Measurements from ENCODE around the gene SKIC2.

DNA sequence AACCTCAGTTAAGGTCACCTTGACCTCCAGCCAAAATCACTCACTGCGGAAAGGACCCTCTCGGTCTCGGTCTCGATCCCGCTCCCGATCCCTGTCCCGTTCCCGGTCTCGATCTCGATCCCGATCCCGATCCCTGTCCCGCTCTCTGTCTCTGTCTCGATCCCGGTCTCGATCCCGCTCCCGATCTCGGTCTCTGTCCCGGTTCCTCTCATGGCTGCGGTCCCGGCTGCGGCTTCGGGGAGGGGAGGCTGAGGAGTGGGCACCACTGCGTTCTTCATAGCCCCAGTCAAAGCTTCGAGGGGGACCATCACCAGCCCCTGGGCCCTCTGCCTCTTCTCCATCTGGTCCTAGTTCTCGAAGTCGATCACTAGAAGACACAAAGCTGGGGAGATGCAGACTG is 4.5 kb upstream of the SKIC2 start:
- TF ChIP-seq, protein P1, sequence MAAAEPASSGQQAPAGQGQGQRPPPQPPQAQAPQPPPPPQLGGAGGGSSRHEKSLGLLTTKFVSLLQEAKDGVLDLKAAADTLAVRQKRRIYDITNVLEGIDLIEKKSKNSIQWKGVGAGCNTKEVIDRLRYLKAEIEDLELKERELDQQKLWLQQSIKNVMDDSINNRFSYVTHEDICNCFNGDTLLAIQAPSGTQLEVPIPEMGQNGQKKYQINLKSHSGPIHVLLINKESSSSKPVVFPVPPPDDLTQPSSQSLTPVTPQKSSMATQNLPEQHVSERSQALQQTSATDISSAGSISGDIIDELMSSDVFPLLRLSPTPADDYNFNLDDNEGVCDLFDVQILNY (CRISPR knock-in tag; IDR thresholded peaks at IDR 0.05), result no peak
- no peak for TF ChIP-seq CREB1 (CRISPR knock-in tag; IDR thresholded peaks at IDR 0.05)
- TF ChIP-seq NR3C1 (CRISPR knock-in tag; conservative IDR thresholded peaks at IDR 0.05; ENCODE audit: low read depth), result no peak
- TF ChIP-seq, protein P2, sequence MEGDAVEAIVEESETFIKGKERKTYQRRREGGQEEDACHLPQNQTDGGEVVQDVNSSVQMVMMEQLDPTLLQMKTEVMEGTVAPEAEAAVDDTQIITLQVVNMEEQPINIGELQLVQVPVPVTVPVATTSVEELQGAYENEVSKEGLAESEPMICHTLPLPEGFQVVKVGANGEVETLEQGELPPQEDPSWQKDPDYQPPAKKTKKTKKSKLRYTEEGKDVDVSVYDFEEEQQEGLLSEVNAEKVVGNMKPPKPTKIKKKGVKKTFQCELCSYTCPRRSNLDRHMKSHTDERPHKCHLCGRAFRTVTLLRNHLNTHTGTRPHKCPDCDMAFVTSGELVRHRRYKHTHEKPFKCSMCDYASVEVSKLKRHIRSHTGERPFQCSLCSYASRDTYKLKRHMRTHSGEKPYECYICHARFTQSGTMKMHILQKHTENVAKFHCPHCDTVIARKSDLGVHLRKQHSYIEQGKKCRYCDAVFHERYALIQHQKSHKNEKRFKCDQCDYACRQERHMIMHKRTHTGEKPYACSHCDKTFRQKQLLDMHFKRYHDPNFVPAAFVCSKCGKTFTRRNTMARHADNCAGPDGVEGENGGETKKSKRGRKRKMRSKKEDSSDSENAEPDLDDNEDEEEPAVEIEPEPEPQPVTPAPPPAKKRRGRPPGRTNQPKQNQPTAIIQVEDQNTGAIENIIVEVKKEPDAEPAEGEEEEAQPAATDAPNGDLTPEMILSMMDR (IDR thresholded peaks at IDR 0.05), result no peak
- TF ChIP-seq, protein P3, sequence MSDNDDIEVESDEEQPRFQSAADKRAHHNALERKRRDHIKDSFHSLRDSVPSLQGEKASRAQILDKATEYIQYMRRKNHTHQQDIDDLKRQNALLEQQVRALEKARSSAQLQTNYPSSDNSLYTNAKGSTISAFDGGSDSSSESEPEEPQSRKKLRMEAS (CRISPR knock-in tag; IDR thresholded peaks at IDR 0.05), result no peak
- TF ChIP-seq, protein P4, sequence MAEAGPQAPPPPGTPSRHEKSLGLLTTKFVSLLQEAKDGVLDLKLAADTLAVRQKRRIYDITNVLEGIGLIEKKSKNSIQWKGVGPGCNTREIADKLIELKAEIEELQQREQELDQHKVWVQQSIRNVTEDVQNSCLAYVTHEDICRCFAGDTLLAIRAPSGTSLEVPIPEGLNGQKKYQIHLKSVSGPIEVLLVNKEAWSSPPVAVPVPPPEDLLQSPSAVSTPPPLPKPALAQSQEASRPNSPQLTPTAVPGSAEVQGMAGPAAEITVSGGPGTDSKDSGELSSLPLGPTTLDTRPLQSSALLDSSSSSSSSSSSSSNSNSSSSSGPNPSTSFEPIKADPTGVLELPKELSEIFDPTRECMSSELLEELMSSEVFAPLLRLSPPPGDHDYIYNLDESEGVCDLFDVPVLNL (CRISPR knock-in tag; IDR thresholded peaks at IDR 0.05; ENCODE audit: borderline replicate concordance, low read depth), result no peak
- TF ChIP-seq MXD4 (CRISPR knock-in tag; IDR thresholded peaks at IDR 0.05; ENCODE audit: borderline replicate concordance), result no peak
- TF ChIP-seq ZNF232 (CRISPR knock-in tag; IDR thresholded peaks at IDR 0.05), result no peak
- no peak for TF ChIP-seq ETV6 (CRISPR knock-in tag; IDR thresholded peaks at IDR 0.05)
- TF ChIP-seq, protein P5, sequence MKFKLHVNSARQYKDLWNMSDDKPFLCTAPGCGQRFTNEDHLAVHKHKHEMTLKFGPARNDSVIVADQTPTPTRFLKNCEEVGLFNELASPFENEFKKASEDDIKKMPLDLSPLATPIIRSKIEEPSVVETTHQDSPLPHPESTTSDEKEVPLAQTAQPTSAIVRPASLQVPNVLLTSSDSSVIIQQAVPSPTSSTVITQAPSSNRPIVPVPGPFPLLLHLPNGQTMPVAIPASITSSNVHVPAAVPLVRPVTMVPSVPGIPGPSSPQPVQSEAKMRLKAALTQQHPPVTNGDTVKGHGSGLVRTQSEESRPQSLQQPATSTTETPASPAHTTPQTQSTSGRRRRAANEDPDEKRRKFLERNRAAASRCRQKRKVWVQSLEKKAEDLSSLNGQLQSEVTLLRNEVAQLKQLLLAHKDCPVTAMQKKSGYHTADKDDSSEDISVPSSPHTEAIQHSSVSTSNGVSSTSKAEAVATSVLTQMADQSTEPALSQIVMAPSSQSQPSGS (CRISPR knock-in tag; IDR thresholded peaks at IDR 0.05; ENCODE audit: borderline replicate concordance, low read depth), result no peak
- no peak for TF ChIP-seq ZNF263 (CRISPR knock-in tag; IDR thresholded peaks at IDR 0.05; ENCODE audit: low read depth)
